ENCODE results near the gene SLC36A4.
A peak's percentile ranks its signal among the peaks of the same experiment; 100 is the strongest.
"Not testable (repeated sequence)": the region's sequence is repeated elsewhere in the genome, so short reads cannot be mapped to it uniquely, and the experiment has no call there.

The SLC36A4 gene

GRCh38 chr11:93193731-93194130 is 4.1 kb downstream of the SLC36A4 start:
- DNase-seq = no peak

- DNase-seq = no peak
Observed at GRCh38 chr11:93192163-93192562, 5.6 kb downstream of the SLC36A4 start.

- no peak for DNase-seq
Observed at GRCh38 chr11:93189462-93189861, 8.3 kb downstream of the SLC36A4 start.

GRCh38 chr11:93188726-93189125 is 9.1 kb downstream of the SLC36A4 start:
- no peak for DNase-seq

GRCh38 chr11:93187290-93187689 is 10.5 kb downstream of the SLC36A4 start:
- DNase-seq = no peak

GRCh38 chr11:93177891-93178290 is 19.9 kb downstream of the SLC36A4 start:
- not testable (repeated sequence) for DNase-seq

GRCh38 chr11:93169950-93170561 is 27.7 kb downstream of the SLC36A4 start:
- no peak for DNase-seq

- no peak for DNase-seq
Observed at GRCh38 chr11:93169143-93169542, 28.6 kb downstream of the SLC36A4 start.

- DNase-seq = no peak
Observed at GRCh38 chr11:93166862-93167261, 30.9 kb downstream of the SLC36A4 start.

GRCh38 chr11:93166194-93166593 is 31.6 kb downstream of the SLC36A4 start:
- DNase-seq = no peak

- DNase-seq = no peak
Observed at GRCh38 chr11:93160808-93161207, 37.0 kb downstream of the SLC36A4 start.

- DNase-seq = no peak
Observed at GRCh38 chr11:93160156-93160555, 37.6 kb downstream of the SLC36A4 start.

- no peak for DNase-seq
Observed at GRCh38 chr11:93159721-93160120, 38.1 kb downstream of the SLC36A4 start.

- DNase-seq = no peak
Observed at GRCh38 chr11:93155738-93156137, 42.1 kb downstream of the SLC36A4 start.

- DNase-seq = no peak
Observed at GRCh38 chr11:93145390-93145915, 52.3 kb downstream of the SLC36A4 start.

GRCh38 chr11:93143800-93144199 is 54.0 kb downstream of the SLC36A4 start:
- no peak for DNase-seq

GRCh38 chr11:93143186-93143585 is 54.6 kb downstream of the SLC36A4 start:
- DNase-seq = no peak

- no peak for DNase-seq
Observed at GRCh38 chr11:93133488-93134109, 64.2 kb downstream of the SLC36A4 start.

- DNase-seq = no peak
Observed at GRCh38 chr11:93132836-93133235, 65.0 kb downstream of the SLC36A4 start.

GRCh38 chr11:93131709-93132108 is 66.1 kb downstream of the SLC36A4 start:
- peak; percentile 2 for DNase-seq

- no peak for DNase-seq
Observed at GRCh38 chr11:93128574-93128973, 69.2 kb downstream of the SLC36A4 start.

GRCh38 chr11:93123351-93123898 is 74.4 kb downstream of the SLC36A4 start:
- DNase-seq = no peak

GRCh38 chr11:93122535-93123235 is 75.1 kb downstream of the SLC36A4 start:
- DNase-seq = no peak

GRCh38 chr11:93118276-93118675 is 79.5 kb downstream of the SLC36A4 start:
- no peak for DNase-seq

Measured in NCI-H2171 treated with DMSO at 0.1 percent for 48 hours (cell line).